ENCODE results near the gene ZNF853.

The ZNF853 gene

GRCh38 chr7:6650521-6651011, 35.2 kb downstream of the ZNF853 start:
- no peak overlapping the region for H3K4me3 Mint-ChIP-seq
- peaks cover 33% of the 10 kb centered on the region for H3K9me3 Mint-ChIP-seq
- no peak for DNase-seq
- H3K27me3 Mint-ChIP-seq (ENCODE audit: low read depth, poor library complexity), result no peaks in the 10 kb centered on the region
- peaks cover 42% of the 10 kb centered on the region for H3K36me3 Mint-ChIP-seq (ENCODE audit: low read depth)
- TF ChIP-seq CTCF (IDR thresholded peaks at IDR 0.05), result no peak
- H3K27ac Mint-ChIP-seq, result no peak overlapping the region
- peaks cover 14% of the 10 kb centered on the region for H3K4me1 Mint-ChIP-seq

DNA sequence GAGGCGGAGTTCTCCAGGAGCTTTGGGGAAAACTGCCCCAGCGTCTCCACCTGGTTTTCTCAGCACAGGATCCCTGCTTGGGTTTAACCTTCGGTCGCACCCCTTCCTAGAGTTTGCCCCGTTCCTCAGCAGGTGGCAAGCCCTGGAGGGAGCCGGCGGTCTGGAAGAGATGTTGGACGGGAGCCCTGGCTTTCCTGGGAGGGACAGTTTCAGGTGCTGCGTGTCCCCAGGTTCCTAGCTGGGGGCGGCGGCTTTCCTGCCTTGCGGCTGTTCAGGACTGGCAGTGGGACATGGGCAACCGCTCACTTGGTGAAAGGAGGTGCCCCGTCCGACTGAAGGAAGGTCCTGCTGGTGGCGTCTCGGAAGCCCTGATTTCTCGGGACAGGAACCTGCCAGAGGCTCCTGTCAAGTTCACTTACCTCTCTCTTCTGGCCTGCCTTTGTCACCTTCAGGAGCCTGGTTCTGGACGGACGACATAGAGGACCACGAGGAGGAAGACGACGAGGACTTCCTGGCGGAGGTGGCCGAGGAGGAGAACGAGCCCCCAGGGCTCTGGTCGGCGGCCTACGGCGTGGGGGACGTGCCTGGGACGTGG, 36.5 kb downstream of the ZNF853 start:
- Mint-ChIP-seq H3K36me3 (ENCODE audit: low read depth) (peaks cover 44% of the 10 kb centered on the region), H3K4me3 (no peak overlapping the region), H3K9me3 (peaks cover 34% of the 10 kb centered on the region), H3K4me1 (peaks cover 3% of the 10 kb centered on the region), H3K27me3 (ENCODE audit: low read depth, poor library complexity) (no peaks in the 10 kb centered on the region), H3K27ac (no peak overlapping the region)
- no peak for TF ChIP-seq CTCF (IDR thresholded peaks at IDR 0.05)
- DNase-seq, result no peak

DNA sequence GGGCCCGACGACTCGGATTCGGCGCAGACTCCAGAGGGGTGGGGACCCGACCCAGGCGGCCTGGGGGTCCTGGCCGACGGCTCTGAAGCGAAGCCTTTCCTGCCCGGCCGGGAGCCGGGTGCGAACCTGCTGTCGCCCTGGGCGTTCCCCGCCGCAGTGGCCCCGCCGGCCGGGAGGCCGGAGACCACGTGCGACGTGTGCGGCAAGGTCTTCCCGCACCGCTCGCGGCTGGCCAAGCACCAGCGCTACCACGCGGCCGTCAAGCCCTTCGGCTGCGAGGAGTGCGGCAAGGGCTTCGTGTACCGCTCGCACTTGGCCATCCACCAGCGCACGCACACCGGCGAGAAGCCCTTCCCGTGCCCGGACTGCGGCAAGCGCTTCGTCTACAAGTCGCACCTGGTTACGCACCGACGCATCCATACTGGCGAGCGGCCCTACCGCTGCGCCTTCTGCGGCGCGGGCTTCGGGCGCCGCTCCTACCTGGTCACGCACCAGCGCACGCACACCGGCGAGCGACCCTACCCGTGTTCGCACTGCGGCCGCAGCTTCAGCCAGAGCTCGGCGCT, 37.1 kb downstream of the ZNF853 start:
- Mint-ChIP-seq H3K4me1 (no peaks in the 10 kb centered on the region), H3K27me3 (ENCODE audit: low read depth, poor library complexity) (no peaks in the 10 kb centered on the region), H3K4me3 (no peak overlapping the region), H3K27ac (no peak overlapping the region), H3K9me3 (peaks cover 34% of the 10 kb centered on the region), H3K36me3 (ENCODE audit: low read depth) (peaks cover 40% of the 10 kb centered on the region)
- no peak for TF ChIP-seq CTCF (IDR thresholded peaks at IDR 0.05)
- DNase-seq, result no peak

DNA sequence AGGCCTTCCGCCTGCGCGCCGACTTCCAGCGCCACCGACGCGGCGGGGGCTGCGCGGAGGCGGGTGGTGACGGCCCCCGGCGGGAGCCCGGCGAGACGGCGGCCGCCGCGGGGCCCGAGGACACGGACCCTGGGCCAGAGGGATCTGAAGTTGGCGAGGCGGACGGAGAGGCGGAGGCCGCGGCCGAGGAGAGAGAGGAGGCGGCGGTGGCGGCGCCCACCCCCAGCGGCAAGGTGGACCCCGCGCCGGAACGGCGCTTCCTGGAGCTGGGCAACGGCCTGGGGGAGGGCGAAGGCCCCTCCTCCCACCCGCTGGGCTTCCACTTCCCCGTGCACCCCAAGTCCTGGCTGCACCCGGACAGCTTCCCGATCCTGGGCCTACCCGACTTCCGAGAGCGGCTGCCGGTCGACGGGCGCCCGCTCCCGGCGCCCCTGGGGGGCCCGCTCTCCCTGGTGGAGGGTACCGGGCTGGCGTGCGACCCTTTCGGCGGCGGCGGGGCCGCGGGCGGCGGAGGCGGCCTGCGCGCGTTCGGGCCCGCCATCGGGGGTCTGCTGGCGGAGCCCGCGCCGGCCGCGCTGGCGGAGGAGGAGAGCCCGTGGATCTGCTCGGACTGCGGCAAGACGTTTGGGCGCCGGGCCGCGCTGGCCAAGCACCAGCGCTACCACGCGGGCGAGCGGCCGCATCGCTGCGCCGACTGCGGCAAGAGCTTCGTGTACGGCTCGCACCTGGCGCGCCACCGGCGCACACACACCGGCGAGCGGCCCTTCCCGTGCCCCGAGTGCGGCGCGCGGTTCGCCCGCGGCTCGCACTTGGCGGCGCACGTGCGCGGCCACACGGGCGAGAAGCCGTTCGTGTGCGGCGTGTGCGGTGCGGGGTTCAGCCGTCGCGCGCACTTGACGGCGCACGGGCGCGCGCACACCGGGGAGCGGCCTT, 37.9 kb downstream of the ZNF853 start:
- DNase-seq, result no peak
- no peak for TF ChIP-seq CTCF (IDR thresholded peaks at IDR 0.05)
- no peak overlapping the region for H3K27ac Mint-ChIP-seq
- H3K4me3 Mint-ChIP-seq, result no peak overlapping the region
- H3K36me3 Mint-ChIP-seq (ENCODE audit: low read depth), result peaks cover 39% of the 10 kb centered on the region
- H3K9me3 Mint-ChIP-seq, result peaks cover 34% of the 10 kb centered on the region
- no peaks in the 10 kb centered on the region for H3K4me1 Mint-ChIP-seq
- no peaks in the 10 kb centered on the region for H3K27me3 Mint-ChIP-seq (ENCODE audit: low read depth, poor library complexity)

DNA sequence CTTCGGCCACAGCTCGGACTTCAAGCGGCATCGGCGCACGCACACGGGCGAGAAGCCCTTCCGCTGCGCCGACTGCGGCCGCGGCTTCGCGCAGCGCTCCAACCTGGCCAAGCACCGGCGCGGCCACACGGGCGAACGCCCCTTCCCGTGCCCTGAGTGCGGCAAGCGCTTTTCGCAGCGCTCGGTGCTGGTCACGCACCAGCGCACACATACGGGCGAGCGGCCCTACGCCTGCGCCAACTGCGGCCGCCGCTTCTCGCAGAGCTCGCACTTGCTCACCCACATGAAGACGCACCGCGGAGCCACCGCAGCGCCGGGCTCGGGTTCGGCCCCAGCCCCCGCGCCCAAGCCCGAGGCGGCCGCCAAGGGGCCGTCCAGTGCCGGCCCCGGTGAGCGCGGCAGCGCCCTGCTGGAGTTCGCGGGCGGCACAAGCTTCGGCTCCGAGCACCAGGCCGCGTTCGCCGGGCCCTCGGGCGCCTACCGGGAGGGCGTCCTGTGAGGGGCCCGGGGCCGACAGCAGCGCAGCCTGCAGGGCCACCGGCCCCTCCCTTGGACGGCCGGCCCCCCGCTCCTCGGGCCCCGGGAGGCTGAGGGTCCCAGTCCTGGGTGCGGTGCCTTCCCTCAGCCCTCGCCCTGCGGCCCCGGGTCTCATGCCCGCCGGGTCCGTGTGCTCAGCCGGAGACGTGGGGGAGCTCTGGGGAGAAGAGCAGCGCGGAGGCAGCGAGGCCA, 38.9 kb downstream of the ZNF853 start:
- H3K4me3 Mint-ChIP-seq, result no peak overlapping the region
- no peak for TF ChIP-seq CTCF (IDR thresholded peaks at IDR 0.05)
- H3K27ac Mint-ChIP-seq, result no peak overlapping the region
- peaks cover 39% of the 10 kb centered on the region for H3K36me3 Mint-ChIP-seq (ENCODE audit: low read depth)
- peaks cover 34% of the 10 kb centered on the region for H3K9me3 Mint-ChIP-seq
- H3K4me1 Mint-ChIP-seq, result no peaks in the 10 kb centered on the region
- no peak for DNase-seq
- peaks cover 4% of the 10 kb centered on the region for H3K27me3 Mint-ChIP-seq (ENCODE audit: low read depth, poor library complexity)
